Measurements from ENCODE around the gene OR4D2. TPM values are rescaled to one million over a fixed set of nuclear protein-coding genes. Genes with fewer than 3 reads are reported as not detected.

Gene OR4D2
- total RNA-seq, 1 donor from 2014 or later: not detected

DNA sequence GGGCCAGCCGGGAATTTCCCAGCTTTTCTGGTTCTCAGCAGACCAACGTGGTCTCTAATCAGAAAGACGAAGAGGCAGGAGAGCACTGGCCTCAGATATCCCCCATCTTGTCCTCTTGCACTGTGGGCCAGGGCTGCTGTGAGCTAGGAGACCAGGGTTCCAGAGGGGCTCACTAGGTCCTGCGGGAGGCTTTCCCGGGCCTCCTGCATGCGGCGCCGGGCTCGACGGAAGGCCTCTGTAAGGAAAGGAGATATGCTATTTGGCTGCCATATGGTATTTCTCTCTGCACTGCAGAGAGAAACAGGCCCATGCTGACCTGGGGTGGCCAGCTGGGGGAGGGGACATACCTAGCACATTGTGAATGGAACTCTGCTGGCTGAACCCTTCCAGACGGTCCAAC, 39.2 kb downstream of the OR4D2 start:
- intact Hi-C loops (cut with micrococcal nuclease): no loop called here

DNA sequence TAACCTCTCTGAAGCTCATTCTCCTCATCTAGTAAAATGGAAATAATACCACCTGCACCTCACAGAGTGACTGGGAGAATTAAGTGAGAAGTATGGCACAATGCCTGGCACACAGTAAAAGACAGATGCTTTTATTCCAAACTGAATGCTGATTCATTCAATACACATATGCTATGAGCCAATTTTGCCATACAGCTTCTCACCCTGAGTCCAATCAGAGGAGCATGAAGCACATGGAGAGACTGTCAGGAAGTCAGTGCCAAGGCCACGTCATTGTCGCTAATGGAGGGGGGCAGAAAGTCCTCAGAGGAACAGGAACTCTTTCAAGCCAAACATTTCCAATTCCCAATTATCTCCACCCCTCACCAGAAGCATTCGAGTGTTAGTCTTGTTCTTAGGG, 40.7 kb downstream of the OR4D2 start:
- intact Hi-C loops (cut with micrococcal nuclease): no loop called here

DNA sequence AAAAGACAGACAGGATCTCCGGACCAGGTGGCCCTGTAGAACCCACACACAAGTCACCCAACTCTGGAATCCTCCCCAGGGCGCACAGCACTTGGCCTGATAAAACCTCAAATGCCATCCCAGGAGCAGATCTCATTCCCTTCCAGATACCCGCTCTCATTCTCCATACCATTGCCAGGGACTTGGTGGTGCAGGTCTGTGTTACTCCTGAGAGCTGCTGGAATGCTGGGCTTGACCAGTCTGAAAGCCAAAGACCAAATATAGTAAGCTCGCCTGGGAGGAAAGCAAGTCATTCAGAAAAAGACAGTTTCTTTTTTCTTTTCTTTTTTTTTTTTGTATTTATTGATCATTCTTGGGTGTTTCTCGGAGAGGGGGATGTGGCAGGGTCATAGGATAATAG, 41.6 kb downstream of the OR4D2 start:
- intact Hi-C loops (cut with micrococcal nuclease): no loop called here

DNA sequence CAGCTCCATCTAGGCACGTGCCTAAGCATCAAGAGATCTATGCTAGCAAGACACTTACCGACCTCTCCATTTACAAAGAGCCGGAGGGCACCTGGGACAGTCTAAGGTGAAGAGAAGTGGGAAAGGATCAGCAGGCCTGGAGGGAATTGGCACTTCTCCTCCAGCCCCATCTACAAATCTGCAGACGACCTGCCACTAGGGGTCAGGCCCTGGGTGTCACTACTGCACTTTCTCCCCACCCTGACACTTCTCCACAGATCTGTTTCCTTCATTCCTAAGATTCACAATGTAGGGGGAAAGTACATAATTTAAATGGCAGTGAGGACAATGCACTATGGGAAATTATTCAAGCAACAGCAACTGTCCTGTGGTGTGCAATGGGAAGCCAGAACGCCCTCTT, 44.1 kb downstream of the OR4D2 start:
- intact Hi-C loops (cut with micrococcal nuclease): no loop called here

DNA sequence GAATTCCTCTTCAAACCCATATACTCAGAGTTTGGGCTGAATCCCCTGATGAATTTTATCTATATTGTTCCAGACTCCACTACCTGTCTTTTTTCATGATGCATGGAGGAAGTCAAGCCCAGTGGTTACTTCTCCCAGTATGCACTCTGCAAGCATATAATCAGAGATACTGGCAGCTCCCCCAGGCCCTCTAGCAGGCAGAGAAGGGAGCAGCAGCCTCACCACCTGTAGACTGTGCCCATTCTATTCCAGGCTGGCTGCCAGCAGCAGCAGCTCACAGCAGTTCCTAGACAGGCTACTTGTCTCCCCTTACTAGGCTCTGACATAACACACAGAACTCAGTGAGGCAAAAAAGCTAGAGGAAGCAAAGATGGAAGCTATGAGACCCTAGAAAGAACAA, 48.9 kb downstream of the OR4D2 start:
- intact Hi-C loops (cut with micrococcal nuclease): no loop called here

DNA sequence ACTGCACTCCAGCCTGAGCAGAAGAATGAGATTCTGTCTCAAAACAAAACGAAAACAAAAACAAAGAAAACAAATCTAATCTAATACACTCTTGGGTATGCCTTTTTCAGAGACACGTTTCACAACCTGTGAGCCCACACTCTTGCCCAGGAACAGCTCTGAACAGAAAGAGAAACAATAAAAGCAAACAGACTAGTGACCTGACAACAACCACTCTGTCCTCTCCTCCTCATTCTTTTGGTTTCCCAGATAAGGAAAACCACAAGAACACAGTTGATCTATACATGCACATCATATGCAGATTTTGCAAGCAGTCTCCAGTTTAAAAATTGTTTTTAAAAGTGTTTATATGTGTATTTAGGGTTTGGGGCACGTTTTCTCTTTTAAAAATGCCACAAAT, 51.0 kb downstream of the OR4D2 start:
- intact Hi-C loops (cut with micrococcal nuclease): loop anchor here (2.0 kb wide), 3 partner anchors 127 to 135 kb away; partner anchors contain the start of genes DYNLL2 and SUPT4H1

DNA sequence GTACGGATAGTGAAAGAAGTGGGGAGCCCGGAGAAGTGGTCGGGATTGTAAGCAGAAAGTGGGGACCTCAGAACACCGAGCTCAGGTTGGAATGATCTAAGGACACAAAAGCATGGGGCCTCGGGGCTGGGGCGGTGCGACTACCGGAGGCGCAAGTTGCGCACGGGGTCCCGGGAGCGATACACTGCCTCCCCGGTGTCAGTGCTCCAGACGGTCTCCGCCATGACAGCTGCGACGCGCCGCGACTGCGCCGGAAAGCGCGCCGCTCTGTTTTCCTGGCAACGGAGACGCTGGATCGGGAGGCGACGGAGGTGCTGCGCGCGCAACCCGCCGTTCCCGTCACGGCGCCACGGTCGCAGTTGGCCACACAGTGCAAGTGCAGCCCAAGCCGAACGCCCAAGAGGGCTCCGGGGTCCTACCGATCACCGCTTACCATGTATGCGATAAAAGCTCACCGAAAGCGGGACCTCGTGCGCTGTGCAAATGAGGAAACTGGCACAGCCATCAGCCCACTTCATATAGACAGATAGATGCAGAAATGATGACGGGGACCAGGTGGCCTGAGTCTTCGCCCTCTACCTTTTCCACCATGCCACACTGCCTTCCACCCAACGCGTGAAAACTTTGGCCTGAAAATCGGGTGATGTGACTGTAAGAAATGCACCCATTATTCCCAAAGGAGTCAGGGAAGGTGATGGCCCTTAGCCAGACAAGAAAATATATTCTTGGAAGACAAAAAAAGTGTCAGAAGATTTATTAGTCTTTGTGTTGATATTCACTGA, 52.4 kb downstream of the OR4D2 start, which contains the start of gene MKS1:
TSS of gene MKS1 (minus strand) at position 249 of the 782 bp plus-strand sequence. CDS start at position 224, 25 bp downstream.
- intact Hi-C loops (cut with micrococcal nuclease): loop anchor here (1.0 to 2.0 kb wide), 13 partner anchors 30 to 1134 kb away; partner anchors contain the start of genes AKAP1, DYNLL2, MRPS23 and RNF43

DNA sequence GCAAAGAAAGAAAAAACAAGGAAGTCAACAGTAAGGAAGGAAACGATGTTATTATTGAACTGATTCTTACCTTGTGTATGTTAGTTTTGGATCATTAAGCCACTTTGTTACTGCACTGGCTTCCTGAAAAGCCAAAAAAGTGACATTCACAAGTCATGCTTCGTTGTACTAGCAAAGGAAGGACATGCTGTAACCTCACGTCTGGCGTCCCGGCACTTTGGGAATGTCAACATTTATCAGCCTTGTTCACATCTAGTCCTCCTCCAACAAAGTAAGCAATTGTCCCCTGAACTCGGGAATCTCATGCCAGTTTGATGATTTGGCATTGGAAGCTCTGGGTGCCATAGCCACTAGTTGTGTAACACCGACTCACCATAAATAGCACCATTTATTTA, 53.0 kb downstream of the OR4D2 start:
- intact Hi-C loops (cut with micrococcal nuclease): loop anchor here (1.0 to 2.0 kb wide), 13 partner anchors 30 to 1134 kb away; partner anchors contain the start of genes AKAP1, DYNLL2, MRPS23 and RNF43

Other genes with a start within 250 kb of the OR4D2 start
- gene CUEDC1, start 211.6 kb upstream of the OR4D2 start, total RNA-seq: 0.29 and 0.41 TPM in 2 replicates
- gene VEZF1, start 178.7 kb upstream of the OR4D2 start, total RNA-seq: 42.4 and 43.9 TPM in 2 replicates
- gene SRSF1, start 159.7 kb upstream of the OR4D2 start, total RNA-seq: 357 and 368 TPM in 2 replicates
- gene DYNLL2, start 83.6 kb upstream of the OR4D2 start, total RNA-seq: 31.0 and 31.9 TPM in 2 replicates
- gene OR4D1, start 18.6 kb upstream of the OR4D2 start, total RNA-seq: 0.47 and 0.66 TPM in 2 replicates
- not detected in 2 replicates for gene EPX, start 25.7 kb downstream of the OR4D2 start, total RNA-seq
- 15.6 and 17.4 TPM in 2 replicates for gene MKS1, start 52.3 kb downstream of the OR4D2 start, total RNA-seq
- not detected in 2 replicates for gene LPO, start 71.6 kb downstream of the OR4D2 start, total RNA-seq
- gene MPO, start 114.0 kb downstream of the OR4D2 start, total RNA-seq: 0.07 TPM in 1 of 2 replicates, not detected in the other
- 77.0 and 83.1 TPM in 2 replicates for gene TSPOAP1, start 161.8 kb downstream of the OR4D2 start, total RNA-seq
- 83.1 and 86.0 TPM in 2 replicates for gene SUPT4H1, start 185.2 kb downstream of the OR4D2 start, total RNA-seq

Data from T-helper 1 cell treated with Interleukin-12 subunit alpha and Interleukin-12 subunit beta and Interleukin-4 antibody, amounts not matched to agents 30 ng/mL and 1 ng/mL, for 36 hours (primary cell).